GM19438 (cell line): ENCODE results near the gene KLHL2.
"Not testable (repeated sequence)": the region's sequence is repeated elsewhere in the genome, so short reads cannot be mapped to it uniquely, and the experiment has no call there.

ENCODE experiments used
- ATAC-seq: cut with Tn5 transposase; IDR thresholded peaks from one replicate; pipeline ENCODE4 v1.9.1; 2021; ENCODE audit warnings: low read depth; ENCODE audit not compliant: unreplicated experiment

KLHL2 gene

DNA sequence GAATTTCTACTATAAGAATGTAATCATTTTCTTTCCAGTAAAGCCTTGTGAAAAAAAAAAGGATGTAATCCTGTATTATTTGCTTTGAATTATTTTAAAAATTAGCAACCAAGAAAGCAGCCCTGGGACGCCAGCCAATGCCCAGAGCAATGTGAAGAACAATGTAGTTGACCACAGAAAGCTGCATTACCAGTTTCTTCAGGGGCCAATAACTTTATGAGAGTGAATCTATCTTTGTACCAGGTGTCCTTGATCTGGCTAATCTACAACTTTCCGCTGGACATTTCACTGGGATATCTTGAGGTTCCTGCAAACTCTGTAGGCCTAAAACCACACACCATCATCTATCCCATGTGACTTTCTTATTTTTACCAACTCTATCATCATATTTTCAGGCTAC is 7.6 kb upstream of the KLHL2 start:
- no peak for ATAC-seq

DNA sequence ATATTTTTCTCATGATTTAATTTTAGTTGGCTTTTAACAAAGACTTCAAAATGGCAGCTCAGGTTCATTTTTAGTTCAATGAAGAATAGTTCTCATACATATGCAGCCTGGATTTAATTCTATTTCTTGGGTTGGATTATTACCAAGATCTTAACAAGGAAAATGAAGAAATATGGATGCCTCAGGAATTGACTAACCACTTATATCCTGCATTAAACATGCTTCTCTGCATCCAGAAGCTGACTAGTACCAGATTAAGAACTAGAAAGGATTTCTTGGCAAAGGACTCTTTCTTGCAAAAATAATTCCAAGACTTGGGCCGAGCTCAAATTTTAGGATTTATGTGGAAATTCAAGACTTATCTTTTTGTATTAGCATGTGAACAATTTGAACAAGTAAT is 5.6 kb upstream of the KLHL2 start:
- no peak for ATAC-seq

DNA sequence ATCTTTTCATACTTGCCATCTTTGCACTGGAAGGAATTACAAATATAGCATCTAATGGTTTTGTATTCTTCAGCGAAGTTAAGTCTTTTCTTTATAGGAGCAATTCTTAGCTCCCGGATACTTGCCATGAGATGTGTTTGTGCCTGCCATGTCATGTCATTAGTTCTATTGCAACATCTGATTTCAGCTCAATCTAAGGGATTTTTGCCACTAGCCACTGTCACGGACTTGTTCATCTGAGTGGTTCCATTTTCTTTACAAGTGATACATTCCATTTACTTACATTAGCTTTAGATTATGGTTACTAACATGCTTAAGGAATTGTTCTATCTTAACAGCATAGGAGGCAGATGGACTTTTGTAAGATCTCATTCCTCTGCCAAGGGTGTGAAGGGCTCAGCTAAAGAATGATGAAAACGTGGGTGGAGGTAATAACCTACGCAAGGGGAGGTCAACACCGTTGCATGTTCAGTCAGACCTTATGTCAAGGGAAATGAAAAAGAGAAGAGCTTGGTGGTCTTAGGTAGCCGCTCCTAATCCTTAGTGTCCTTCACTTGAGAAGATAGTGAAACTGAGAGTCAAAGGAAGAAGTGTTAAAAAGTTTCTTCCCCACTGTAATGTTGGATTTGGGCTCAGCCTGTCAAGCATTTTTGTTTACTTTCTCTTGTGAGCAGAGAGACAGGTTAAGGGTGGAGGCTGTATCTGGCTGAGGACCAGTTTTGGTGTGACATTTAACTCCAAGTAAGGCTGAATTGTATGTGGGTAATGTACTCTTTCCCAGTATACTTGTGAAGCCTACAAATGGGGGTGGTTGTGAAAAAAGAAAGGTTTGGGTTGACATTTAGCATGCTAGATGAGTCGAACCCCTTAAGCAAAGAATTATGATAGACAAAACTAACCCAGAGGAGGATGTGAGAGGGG is 3.6 kb upstream of the KLHL2 start:
- ATAC-seq = no peak

DNA sequence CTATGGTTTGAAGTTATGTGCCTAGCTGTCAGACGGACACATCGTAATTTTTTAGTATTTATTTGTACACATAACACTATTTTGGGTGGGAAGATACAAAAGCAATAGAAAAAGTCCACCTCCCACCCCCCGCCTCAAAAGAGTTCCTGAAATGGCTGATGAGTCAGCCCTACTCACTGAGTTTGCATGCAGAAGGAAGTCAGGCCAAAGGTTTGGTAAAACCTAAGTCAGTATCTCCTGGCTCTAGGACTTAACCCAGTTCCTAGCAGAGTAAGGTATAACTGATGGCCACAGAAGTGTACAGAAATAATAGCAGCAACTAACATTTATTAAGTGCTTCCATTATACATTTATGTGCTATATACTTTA is 2.9 kb upstream of the KLHL2 start:
- no peak for ATAC-seq

DNA sequence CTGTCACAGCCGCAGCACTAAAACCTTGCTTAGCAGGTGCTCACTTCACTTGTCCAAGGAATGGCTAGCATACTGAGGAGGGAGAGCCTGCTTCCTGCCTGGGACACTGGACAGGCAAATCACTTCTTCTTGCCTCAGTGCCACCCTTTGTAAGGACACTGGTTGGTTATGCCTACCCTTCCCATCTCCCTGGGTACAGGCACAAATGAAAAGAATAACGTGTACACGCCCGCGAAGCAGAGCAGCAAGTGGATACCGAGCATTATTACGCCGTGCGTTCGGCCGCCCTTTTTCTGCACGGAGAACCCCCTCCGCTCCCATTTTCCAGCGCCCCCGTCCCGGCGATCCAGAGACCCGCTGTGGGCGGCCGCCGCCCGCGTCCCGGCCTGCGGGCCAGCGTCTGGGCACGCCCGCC is 338 bp upstream of the KLHL2 start:
- peak; percentile 34 for ATAC-seq

DNA sequence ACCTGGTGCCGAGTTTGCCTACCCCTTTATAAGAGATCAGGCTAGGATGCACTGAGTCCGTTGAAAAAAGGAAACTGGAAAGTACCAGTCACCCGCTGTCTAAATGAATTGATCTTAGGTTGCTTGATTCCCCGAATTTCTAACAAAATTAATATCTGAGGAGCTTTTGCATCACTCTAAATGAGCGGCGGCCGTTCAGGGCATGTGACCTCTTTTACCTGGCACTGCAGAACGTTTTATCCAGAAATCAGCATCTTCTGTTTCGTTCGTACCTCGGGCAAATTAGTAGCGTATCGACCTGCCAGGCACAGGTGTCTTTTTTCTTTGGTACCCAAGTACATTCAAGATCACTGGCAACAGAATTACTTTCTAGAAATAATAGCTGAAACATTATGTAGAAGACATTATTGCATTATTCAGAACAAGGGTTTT is 876 bp downstream of the KLHL2 start:
- ATAC-seq = peak; percentile 23

DNA sequence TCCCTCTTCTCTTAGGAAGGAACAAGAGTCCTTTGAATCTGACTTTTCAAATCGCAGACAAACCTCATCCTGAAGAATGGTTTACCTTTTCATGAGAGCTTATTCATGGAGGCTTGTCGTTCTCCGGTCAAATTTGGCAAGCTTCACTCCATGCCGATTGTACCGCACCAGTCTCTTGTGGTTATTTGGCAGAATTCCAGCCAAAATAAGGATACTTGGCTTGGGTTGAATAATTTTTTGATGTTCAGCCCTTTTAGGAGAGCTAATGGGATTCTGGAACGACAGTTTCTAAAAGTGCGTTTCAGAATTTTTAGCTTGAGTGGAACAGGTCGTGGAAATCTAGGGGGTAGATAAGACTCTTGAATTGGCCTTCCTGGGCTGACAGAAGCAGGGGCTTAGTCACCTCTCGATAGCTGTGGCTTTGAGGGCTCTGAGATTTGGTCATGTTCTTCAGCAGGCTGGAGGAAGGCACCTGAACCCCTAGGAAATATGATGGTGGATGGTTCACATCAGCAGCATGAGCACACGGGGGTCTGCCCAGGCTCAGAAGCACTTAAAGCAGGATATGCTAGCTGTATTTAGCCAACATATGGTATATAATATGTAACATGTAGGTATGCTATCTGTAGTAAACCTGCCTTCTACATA is 1.5 kb downstream of the KLHL2 start:
- ATAC-seq = no peak

DNA sequence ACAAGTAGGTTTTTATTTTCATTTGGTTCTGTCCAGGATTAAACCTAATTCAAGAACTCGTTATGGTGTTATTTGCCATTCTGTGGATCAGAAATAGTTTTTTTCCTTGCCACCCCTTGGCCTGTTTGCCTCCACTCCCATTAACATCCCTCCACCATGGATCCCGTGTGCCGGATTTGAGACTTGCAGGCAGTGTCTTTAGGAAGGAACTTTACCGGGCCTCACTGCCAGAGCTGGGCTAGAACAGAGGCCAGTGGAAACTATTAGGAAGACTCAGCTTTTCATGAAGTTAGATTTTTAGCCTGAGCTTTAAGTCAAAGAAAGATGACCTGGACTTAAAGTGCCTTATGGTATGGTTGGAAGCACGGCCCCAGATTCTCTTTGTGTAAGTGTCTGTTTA is 2.4 kb downstream of the KLHL2 start:
- no peak for ATAC-seq

DNA sequence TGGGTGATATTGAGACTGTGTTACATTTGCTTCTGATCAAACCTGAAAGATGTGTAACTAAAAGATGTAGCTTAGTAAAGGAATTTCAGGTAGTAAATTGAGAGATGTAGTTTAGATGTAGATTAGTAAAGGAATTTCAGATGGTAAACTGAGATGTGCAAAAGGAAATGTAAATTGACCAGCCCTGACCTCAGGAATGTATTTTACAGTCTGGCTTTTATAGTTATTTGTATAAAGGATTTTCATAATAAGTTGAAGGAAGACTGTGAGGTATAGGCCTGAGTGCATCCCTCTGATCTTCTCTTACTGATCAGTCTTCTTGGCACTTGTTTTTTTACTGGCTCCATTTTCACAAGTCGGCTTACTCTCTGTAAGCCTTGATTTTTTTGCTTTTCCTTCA is 3.2 kb downstream of the KLHL2 start:
- ATAC-seq = no peak

DNA sequence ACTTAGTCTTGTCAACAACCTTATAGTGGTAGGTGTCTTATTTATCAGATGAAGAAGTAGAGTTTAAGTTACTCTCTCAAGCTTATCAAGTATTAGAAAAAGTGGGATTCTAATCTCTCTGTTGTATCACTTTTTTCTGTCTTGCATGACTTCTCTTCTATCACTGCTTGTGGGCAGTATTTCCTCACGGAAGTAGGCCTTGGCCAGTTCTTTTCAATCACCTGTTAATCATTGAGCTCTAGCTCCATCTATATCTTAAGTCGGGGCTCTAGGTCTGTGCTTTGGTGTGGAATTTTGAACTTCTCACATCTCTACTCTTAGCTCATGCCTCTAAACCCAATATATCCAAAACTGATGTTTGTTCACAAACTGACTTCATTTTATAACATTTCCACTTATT is 5.3 kb downstream of the KLHL2 start:
- ATAC-seq = not testable (repeated sequence)

DNA sequence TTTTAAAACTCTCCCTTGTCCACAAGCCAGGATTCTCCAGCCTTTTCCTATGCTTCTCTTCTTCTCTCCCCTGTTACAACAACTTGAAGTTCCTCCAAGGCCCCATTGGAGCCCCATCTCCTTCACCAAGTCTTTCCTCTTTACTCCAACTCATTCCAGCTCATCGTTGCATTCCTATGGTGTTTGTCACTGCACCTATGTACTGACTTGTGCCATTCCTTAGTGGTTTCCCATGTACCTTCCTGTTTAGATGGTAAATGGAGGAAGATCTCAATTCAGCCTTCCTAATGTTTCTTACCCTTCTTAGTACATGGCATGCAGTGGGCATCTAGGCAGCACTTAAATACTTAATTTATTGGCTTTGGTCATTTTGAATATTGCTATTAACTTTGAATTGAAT is 6.0 kb downstream of the KLHL2 start:
- not testable (repeated sequence) for ATAC-seq

DNA sequence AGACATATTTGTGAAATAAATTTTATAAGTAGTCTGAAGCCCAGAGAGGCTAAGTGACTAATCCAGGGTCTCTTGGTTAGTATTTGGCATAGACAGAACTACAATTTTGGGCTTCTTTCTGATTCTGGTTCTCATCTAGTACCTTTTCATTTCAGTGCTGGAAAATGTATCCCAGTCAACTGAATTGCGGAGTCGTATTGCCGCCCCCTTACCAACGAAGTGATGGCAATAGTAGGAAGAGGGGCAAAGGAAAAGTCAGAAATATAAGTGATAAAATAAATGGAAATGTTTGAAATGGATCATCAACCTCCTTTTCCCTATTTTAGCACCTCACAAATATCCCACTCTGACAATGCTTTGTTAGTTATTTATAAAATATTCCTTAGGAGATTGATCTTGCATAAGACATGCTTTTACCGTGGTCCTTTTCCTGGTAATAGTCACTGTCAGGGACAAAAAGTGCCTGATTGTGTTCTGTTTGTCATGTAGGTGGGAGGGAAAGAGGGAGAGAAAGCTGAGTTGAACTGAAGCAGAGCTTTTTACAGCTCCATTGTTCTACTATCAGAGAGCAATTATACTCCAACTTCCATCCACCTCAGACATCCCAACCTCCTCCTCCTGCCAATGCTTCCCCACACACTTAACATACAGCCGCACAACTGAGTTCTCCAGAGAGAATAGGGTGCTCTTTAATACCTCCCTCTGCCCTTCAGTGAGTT is 6.8 kb downstream of the KLHL2 start:
- ATAC-seq = not testable (repeated sequence)

DNA sequence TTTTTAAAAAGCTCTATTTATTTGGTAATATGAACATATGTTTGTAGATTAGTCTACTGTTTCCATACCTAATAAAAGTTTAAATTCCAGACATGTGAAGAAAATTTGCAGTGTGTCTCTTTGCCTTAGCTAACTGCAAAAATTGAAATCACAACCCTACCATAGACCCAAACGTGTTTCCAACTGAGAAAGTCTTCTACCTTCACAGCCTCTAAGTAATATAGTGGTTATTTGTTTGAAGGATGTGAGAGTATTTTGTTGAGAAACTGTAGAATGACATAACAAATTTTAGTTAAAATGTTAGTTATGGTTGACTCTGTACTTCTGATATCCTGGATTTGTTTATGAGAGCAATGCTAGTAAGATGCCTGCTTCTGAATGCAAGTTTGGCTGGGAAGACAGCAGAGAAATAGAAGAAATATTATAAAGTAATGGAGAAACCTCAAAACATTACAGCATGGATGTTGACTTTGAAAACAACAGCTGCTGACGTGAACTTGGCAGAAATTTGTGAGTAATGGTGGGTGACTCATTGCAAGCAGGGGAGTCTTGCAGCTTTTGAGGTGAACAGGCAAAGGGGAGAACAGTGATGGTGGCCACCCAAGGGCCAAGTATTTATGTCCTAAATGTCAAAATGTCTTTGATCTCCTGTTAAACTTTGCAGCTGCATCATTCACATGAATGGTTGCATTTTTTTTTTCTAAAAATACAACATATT is 7.8 kb downstream of the KLHL2 start:
- ATAC-seq = peak; percentile 57

DNA sequence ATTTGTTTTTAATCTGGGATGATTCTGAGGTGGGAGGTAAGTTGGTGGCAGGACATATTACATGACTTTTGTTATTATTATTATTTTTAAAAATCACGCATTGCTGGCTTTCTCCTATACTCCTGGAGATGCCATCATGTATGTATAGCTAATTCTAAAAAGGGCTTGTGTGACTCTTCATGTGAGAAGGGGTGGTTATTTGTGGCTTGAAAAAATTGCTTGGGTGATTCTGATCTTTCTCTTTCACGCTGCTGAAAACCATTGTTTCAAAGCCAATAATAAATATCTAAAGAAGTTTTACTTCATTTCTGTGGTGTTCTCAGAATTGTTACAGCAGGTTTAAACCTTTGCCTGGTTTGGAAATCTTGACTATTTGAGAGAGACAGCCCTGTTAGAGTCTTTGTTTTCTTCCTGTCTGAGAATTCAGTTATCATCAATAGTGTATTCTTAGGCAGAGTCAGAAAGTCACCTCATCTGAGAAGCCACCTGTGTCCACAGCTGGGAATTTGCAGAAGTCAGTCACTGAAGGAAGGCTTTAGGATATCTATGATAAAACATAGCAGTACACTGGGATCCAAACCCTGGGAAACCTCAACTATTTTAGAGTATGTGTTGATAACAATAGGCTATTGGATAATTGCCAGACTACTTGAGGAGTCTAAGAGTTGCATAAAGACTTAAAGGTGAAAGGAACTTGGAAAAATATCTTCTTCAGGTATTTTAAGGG is 8.6 kb downstream of the KLHL2 start:
- ATAC-seq = peak; percentile 71

DNA sequence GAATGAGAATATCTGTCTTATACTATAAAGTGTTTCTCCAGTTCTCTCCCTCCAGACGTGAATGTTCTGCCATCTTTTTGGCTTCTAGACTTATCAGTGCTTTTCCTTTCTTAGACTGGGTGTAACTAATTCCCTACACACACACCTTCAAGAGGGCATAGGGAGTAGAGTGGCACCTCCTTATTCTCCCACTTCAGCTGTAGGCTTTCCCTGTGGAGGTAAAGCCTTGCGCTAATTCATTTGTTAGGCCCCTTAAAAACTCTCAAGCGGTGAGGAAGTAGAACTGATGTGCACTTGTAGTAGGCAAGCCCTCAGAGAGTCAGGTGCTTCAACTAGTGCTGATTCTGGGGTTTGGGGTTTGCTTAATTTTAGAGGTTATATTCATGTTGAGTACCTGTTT is 10.0 kb downstream of the KLHL2 start:
- ATAC-seq = no peak

DNA sequence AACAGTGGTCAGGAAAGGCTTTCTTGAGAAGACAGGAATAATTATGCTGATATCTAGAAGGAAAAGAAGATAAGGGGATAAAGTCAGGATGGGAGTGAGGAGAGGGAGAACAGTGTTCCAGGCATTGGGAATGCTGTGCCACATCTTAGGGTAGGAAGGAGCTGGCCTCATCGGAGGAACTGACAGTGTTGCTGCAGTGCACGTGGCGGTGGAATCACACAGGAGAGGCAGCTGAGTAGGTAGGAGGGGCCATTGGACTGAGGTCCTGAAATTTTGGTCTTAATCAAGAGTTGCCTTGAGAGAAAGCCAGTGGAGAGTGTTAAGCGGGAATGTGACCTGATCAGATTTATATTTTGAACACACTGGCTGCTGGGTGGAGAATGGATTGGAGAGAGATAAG is 13.9 kb downstream of the KLHL2 start:
- not testable (repeated sequence) for ATAC-seq

DNA sequence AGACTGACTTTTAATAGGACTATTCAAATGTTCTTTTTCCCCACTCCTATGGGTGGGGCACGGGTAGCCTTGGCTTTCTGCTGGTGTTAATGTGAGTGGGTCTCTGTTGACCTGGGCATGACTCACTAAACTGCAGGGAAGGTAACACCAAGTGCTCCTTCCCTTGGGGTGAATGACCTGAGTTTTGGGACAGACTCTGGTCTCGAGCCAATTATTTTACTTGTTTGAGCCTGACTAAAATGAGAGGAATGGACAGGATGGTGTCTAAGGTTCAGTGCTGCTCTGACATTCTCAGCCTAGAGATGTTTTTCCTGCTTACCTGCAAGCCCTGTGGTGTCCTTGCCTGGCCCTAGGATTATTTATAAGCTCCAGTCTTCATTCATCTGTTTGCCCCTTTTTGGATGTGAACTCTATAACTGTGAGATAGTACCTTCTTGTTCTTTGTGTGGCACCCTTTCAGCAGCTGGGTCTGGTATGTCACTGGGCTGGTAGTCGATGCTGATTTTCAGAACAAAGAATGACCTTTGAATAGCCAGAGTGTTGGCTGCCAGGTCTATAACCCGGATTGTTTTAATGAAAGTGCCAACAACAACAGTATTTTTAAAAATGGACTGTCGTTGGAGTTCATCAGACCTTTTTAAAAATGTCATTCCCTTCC is 14.8 kb downstream of the KLHL2 start:
- not testable (repeated sequence) for ATAC-seq

DNA sequence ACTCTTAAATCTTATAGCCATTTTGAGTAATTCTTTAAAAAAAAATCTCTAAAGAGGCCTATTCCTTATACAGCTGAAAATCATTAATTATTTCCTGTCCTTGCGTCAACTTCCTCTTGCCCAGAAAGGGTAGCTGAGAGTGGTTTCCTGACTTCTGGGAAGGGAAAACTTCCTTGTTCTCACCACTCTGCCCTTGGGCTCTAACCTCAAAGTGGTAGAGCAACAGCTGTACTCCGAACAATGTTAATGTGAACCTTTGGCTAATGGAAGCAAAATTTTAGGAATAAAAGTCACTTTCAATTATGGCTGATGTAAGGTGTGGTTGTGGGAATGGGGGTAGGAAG is 15.3 kb downstream of the KLHL2 start:
- ATAC-seq = no peak

DNA sequence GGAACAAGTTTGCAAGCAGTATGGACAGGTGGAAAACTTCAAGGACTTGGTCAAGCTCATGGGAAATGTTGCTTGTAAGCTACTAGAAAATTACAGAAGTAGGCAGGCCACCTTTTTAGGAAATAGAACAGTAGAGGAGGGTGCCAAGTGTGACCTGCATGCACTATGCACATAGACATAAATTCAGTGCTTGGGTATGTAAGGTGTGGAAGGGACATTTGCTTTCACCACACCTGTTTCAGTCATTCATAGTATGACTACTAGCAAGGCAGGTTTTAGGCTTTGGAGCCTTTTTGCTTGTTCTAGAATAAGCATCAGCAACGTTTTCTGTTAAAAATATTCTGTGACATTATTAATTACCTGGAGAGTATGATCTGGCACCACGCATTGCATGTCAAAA is 20.0 kb downstream of the KLHL2 start:
- ATAC-seq = not testable (repeated sequence)
